Stimulated activated CD8-positive, alpha-beta memory T cell treated with anti-CD3 and anti-CD28 coated beads, Interleukin-15, amount 100 ng/mL, for 1 hour (primary cell): ENCODE measurements around the gene C12orf43.

Experiments used
- DNase-seq: peaks from one replicate; pipeline ENCODE4 v3.0.0-alpha.2; 2020; ENCODE audit warnings: low read depth

The C12orf43 gene

DNA sequence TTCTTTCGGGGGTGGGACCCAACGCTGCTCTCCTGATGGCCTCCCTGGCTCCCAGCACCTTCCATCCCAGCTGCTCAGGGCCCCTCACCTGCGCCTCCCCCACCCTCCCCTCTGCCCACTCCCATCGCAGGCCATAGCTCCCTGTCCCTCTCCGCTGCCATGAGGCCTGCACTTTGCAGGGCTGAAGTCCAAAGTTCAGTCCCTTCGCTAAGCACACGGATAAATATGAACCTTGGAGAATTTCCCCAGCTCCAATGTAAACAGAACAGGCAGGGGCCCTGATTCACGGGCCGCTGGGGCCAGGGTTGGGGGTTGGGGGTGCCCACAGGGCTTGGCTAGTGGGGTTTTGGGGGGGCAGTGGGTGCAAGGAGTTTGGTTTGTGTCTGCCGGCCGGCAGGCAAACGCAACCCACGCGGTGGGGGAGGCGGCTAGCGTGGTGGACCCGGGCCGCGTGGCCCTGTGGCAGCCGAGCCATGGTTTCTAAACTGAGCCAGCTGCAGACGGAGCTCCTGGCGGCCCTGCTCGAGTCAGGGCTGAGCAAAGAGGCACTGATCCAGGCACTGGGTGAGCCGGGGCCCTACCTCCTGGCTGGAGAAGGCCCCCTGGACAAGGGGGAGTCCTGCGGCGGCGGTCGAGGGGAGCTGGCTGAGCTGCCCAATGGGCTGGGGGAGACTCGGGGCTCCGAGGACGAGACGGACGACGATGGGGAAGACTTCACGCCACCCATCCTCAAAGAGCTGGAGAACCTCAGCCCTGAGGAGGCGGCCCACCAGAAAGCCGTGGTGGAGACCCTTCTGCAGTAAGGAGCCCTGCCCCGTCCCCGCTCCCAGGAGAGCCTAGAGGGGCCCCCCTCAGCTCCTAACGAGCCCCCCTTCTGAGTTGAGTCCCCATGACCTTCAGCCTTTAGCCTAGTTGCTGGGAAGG lies 37.7 kb downstream of the C12orf43 start, which contains the start of gene HNF1A:
Gene HNF1A, plus strand, starts transcription at position 248 of the 924 bp plus-strand sequence. Its CDS starts 226 bp downstream, at position 474.
- no peak for DNase-seq

DNA sequence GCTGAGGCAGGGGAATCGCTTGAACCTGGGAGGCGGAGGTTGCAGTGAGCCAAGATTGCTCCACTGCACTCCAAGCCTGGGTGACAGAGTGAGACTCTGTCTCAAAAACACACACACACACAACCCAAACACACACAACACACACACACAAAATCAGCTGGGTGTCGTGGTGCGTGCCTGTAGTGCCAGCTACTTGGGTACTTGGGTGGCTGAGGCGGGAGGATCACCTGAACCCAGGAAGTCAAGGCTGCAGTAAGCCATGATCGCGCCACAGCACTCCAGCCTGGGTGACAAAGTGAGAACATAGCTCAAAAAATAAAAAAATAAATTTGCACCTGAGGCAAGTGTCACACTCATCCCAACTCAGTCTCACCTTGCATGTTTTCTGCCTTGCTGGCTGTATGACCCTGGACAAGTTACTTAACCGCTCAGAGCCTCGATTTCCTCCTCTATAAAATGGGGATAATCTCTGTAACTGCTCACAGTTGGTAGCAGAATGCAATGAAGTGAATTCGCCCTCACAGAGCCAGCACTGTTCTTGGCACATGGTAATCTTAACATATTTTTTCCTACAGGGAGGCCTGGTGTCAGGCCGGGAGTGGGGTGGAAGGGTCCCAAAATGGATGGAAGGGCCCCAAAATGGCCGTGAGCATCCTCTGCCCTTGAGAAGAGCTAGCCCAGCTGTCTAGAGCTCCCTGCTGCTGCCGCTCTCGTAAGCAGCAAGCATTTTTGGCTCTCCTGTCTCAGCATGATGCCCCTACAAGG lies 38.6 kb downstream of the C12orf43 start:
- no peak for DNase-seq

DNA sequence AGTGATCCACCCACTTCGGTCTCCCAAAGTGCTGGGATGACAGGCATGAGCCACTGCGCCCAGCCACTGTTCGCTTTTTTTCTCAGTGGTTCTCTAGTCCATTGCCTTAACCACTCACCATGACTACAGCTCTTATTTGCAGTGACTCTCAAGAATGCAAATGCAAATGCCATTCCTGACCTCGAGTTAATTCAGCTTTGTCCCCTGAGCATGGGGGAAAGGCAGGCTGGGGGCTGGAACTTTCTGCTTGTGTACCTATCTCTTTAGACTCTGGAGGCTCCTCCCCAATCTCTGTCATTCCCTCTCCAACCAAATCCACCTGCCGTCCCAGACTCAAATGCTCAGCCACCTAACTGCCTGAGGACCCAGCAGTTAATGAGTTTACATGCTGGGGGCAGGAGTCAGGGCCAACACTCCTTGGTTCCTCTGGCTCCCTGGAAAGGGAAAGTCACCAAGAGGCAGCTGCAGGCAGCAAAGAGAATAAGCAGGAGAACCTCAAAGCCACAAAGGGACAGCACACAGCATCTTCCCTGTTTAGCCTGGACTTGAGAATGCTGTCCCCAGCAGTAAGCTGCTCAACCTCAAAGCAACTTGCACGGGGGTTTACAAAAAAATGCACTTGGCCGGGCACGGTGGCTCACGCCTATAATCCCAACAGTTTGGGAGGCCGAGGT lies 43.3 kb downstream of the C12orf43 start:
- no peak for DNase-seq

DNA sequence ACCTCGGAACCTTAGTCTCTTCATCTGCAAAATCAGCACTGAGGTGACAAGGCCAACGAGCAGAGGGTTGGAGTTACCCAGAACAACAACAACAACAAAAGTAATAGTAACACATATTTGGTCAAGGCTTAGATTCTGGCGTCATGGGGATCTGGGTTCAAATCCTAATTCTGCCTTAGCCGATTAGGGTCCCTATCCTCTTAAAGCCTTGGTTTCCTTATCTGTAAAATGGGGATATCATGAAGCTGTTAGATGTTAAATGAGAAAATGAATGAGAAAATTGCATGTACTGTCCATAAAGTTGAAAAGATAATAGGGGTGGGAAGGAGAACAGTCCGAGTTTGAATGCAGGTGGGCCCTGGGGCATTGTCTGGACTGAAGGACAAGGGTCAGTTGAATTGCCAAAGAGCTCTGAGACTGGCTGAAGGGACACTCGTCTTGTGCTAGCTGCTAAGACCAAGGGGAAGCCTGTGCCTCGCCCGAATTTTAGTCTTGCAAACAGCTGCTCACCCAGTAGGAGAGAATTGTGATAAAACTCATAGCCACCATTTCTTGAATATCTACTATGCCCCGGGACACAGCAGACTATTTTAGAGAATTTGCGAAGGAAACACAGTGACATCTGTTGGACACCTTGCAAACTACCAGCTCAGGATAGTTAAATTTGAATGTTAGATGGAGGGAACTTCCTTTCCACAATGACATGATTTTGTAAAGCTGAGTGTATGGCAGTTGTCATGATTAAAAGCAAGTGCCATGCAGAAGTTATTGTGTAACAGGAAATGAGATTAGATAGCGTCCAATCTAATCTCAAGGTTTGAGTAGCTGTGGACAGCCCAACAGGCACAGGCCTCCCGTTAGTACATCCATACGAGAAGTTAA lies 44.7 kb downstream of the C12orf43 start:
- DNase-seq, result peak; percentile 6

DNA sequence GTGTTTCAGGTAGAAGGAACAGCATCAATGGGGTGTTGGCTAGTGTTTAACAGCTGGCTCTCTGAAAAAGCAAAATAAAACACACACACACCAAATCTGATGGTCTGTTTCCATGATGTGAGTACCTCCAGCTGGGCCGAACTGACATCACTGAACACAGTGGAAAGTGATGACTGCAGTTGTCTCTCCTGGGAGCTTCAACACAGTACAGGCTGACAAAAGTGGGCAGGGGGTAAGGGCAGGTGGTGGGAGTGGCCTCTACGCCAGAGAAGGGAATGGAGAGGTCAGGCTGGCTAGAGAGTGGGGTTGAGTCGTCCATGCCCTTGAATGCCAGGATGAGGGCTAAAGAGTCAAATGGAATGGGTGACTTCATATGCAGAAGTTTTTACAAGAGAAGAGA lies 46.0 kb downstream of the C12orf43 start:
- no peak for DNase-seq

DNA sequence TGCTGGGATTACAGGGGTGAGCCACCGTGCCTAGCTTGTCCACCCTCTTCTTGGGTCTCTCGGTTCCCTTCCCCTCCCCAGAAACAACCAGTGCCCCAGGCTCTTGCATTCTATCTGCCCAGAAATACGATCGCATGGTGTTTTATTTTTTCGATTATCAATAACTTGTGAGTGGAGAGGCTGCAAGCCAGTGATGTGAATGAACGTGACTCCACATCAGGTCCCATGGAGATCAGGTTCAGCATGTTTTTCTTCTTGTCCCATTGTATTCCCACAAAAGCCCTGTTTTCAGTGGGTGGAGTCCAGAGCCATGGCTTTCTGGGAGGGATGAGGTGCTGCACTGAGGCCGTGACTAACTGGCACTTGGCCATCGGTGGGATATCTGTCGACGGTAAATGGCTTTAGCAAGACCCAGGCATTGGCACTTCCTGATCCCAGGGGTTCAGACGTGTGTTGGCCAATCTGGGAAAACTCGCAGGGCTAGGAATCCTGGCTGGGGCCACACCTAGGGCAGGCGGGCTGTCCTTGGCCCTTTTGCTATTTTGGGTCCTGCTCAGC lies 50.7 kb downstream of the C12orf43 start:
- DNase-seq, result no peak

DNA sequence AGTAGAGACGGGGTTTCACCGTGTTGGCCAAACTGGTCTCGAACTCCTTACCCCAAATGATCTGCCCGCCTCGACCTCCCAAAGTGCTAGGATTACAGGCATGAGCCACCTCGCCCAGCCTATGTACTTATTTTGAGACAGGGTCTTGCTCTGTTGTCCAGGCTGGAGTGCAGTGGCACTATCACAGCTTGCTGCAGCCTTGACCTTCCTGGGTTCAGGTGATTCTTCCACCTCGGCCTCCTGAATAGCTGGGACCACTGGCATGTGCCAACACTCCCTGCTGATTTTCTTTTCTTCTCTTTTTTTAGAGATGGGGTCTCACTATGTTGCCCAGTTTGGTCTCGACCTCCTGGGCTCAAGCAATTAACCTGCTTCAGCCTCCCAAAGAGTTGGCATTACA lies 52.0 kb downstream of the C12orf43 start:
- no peak for DNase-seq

DNA sequence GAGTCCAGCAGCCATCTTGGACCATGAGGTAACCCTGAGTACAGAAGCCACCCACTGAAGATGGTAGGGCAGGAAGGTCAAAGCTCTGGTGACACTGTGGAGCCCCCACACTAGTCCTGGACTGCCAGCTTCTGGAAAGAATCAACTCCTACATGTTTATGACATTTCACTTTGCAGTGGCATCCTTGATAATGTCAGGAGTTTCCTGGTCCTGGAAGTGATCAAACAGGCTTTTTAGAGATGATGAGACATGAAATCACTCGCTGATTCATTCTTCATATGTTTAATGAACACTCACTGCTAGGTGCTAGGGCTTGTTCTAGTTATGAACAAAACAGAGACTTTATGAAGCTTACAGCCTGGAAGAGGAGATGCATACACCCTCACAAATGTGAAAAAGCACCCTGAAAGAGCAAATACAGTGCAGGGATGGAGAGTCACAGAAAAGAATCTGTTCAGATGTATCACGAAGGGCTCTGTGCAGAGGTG lies 53.7 kb downstream of the C12orf43 start:
- DNase-seq, result no peak

DNA sequence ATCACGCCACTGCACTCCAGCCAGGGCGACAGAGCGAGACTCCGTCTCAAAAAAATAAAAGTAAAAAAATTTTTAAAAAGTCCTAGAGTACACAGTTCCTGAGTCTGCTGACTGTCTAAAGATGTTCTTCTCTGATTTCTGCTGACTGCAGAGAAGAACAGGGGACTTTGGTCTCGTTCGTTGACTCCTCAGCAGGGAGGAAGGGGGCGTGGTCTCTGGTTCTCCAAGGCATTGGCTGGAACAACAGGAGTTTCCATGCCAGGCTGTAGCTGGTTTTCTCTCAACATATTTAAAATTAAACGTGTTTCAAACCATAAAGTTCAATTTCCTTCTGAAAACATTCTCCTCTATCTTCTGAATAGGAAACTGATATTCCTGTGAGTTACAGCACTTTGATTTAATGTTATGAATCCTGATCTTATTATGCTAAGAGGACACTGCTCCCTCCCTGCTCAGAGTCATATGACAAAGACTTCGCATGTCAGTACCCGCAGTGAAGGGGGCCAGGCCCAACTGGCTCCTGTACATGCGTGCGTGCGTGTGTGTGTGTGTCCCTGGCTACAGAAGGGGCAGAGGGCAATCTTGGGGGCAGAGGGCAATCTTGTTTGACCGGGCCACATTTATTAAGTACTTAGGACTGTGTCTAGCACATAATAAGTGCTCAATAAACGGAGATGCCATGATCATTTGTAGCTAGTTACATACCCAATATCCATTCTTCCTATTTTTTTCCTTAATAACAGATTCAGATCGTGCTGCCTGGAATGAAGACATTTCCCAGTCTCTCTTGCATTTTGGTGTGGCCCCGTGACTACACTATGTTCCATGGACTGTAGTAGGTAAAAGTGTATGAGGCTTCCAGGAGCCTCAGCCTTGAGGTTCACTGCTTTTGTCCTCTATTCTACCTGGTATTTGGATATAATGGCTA lies 54.4 kb downstream of the C12orf43 start:
- DNase-seq, result no peak

DNA sequence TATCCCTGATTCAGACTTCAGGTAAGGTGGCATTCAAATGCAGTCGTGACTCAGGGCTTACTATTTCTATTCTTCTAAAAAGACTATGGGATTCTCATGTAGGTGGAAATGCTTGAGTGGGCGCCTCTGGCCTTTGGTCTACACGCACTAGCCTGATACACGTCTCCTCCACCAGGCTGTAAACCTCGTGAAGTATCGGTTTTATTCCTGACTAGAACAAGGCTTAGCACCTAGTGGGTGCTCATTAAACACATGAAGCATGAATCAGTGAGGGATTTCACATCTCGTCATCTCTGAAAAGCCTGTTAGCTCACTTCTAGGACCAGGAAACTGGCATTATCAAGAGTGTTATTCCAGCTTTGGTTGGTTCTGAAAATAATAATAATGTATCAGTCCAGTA lies 55.6 kb downstream of the C12orf43 start:
- DNase-seq, result no peak

DNA sequence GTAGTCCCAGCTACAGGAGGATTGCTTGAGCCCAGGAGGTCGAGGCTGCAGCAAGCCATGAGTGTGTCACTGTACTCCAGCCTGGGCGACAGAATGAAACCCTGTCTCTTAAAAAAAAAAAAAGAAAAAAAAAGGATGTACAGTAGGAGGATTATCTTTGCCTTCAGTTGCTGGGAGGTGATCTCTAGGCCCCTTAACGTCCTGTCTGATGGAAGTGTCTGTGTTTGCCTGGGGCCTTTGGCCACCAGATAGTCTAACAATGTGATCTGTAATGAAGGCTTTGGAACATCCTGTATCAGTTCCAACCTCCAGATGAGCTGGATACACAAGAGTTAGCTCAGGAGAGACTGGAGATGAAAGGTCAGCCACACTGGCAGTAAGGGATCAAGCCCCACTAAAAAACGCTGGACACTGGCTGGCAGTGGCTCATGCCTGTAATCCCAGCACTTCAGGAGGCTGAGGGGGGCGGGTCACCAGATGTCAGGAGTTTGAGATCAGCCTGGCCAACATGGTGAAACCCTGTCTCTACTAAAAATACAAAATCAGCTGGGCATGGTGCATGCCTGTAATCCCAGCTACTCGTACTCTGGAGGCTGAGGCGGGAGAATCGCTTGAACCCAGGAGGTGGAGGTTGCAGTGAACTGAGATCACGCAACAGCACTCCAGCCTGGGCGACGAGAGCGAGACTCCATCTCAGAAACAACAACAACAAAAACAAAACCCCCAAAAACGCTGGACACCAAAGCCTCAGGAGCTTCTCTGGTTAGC lies 57.0 kb downstream of the C12orf43 start:
- no peak for DNase-seq

DNA sequence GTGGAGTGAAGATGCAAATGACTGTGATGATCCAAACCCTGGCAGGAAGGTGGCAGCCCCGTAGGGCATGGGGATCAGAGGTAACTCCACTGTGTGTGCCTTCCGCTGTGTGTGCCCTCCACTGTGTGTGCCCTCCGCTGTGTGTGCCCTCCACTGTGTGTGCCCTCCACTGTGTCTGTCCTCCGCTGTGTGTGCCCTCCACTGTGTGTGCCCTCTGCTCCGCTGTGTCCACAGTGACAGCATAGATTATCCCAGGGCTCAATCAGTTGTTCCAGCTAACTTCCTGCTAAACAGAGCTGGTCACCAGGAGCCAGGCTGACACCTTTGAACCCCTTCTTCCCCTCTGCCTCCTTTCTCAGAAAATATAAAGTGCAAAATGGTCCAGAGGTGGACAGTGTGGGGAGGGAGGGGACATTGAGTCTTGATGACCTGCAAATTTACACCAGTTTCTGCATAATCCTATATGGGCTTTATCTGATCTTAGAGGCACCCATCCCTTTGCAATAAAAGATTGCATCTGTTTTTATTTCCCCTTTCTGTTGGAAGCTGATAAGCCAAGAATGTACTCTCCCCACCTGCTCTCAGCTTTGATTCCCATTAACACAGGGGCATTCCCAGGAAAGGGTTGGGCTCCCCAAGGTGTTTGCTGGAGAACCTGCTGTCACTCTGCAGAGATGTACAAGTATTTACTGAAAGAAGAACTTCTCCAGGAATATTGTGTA lies 59.5 kb downstream of the C12orf43 start:
- DNase-seq, result no peak

DNA sequence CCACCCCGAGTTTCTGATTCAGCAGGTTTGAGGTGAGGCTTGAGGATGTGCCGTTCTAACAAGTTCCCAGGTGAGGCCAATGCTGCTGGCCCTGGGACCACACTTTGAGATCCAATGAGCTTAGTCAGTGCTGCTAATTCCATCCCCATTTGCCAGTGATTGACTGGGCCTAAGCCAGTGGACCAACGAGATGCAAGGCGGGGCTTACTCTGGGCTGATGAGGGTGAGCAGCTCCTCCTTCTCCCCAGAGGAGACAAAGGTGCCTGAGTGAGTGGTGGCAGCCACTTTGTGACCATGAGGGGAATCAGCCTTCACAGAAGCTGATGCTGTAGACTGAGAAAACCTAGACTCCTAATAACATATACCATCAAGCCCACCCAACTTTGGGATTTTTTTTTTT lies 61.1 kb downstream of the C12orf43 start:
- DNase-seq, result no peak

DNA sequence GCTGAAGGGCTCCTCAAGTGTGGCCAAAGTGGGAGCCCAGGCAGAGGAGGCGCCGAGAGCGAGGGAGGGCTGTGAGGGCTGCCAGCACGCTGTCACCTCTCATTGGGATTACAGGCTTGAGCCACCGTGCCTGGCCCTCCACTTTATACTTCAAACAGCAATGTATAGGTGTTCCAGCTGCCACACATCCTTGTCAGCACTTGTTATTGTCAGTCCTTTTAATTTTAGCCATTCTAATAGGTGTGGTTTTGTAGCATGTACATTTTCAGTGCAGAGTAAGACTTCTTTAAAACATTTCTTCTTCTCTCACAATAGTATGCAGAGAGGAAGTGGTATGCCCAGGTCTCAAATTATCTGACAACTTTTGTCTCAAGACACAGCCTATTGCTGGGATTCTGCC lies 65.5 kb downstream of the C12orf43 start:
- no peak for DNase-seq
